Duodenal mucosa (tissue), 2 donors: ENCODE measurements around the gene TSPAN9.
A peak's percentile ranks its signal among the peaks of the same experiment; 100 is the strongest.

Experiments used
- H3K27ac ChIP-seq: one replicate; pipeline ENCODE4 v1.7.0; 2013; ENCODE audit warnings: low read depth, low read length
- H3K27me3 ChIP-seq, 2 donors: one replicate each; pipeline ENCODE4 v1.7.0; 2013; ENCODE audit warnings: low read length in 2 of 2, control low read depth in 1 of 2; ENCODE audit not compliant: insufficient read depth in 2 of 2, control insufficient read depth in 1 of 2
- H3K36me3 ChIP-seq, 2 donors: one replicate each; pipeline ENCODE4 v1.7.0; 2013; ENCODE audit warnings: low read length in 2 of 2, control low read depth in 1 of 2; ENCODE audit not compliant: insufficient read depth in 2 of 2, control insufficient read depth in 1 of 2
- H3K4me1 ChIP-seq, 2 donors: one replicate each; pipeline ENCODE4 v1.7.0; 2013; ENCODE audit warnings: low read length in 2 of 2, control low read depth in 1 of 2; ENCODE audit not compliant: insufficient read depth in 2 of 2, control insufficient read depth in 1 of 2
- H3K4me3 ChIP-seq, 2 donors: one replicate each; pipeline ENCODE4 v1.7.0; 2013; ENCODE audit warnings: low read length in 2 of 2, low read depth in 1 of 2
- H3K9ac ChIP-seq, 2 donors: one replicate each; pipeline ENCODE4 v1.7.0; 2013; ENCODE audit warnings: low read length in 2 of 2, low read depth in 1 of 2
- H3K9me3 ChIP-seq, 2 donors: one replicate each; pipeline ENCODE4 v1.7.0; 2013; ENCODE audit warnings: low read length in 2 of 2, control low read depth in 1 of 2; ENCODE audit not compliant: control insufficient read depth in 1 of 2

The TSPAN9 gene

DNA sequence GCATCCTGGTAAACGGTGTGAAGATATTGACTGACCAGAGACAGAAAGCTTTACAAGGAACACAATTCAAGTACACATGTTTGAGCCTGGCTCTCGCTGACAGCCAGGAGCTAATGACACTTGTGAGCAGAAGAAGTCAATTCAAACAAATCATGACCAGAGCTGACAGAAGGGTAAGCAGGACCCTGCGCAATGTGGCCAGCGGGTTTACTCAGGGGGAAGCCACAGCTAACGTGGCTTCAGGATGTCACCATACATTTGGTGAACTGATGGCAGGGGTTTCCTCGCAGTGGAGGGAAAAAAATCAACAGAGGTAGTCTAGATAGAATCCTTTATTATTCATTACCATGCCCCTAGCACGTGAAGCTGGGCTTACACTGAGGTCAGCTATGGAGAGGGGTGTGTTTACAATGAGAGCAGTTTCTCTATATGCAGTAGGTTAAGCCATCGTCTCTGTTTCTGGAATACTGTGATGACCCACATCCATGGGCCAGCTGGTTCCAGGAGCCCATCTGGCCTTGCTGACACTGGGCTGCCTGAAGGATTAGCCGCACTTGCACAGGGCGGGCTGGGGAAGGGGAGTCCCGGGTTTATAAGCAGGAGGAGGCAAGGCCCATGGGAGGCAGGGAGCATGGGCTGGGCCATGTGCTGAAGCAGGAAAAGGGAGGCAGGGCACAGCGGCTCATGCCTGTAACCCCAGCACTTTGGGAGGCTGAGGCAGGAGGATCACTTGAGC is 215.7 kb downstream of the TSPAN9 start:
- Histone ChIP-seq H3K9me3 (no peaks in the 10 kb centered on the region), H3K27ac (no peak overlapping the region)

DNA sequence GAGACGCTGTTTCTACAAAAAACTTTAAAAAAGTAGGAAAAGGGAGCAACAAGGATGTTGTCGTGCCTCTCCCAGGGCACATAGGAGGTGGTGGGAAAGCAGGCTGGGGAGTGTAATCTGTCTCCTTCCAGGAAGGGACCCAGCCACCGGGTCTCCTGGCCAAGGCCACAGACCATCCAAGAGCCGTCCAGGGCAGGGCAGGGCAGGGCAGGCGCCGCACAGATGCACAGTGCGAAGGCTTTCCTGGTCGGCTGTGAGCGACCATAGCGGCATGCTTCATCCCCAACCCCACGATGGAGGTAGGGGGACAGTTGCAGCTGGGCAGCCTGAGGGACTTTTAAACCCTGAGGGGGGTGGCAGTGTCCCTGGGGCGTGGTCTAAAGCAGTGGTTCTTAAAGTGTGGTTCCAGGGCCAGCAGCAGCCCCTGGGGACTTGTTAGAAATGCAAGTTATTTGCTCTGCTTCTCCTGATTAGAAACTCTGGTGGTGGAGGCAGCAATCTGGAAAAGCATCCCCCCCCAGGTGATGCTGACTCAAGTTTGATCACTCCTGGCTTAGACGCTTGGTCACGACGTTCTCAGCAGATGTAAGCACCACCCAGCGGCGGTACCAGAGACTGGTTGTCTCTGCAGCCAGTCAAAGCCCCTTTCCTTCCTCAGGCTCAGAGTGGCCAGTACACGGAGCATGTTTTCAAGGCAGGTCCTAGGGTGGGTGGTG is 216.4 kb downstream of the TSPAN9 start:
- Histone ChIP-seq H3K4me1 (no peaks in the 10 kb centered on the region), H3K36me3 (no peaks in the 10 kb centered on the region), H3K27ac (no peak overlapping the region), H3K9ac (no peak overlapping the region), H3K9me3 (no peaks in the 10 kb centered on the region), H3K27me3 (no peaks in the 10 kb centered on the region), H3K4me3 (no peak overlapping the region)

More for the DNA sequence above, 215.7 kb downstream of the TSPAN9 start:
- Histone ChIP-seq H3K4me3 (no peak overlapping the region), H3K27me3 (no peaks in the 10 kb centered on the region), H3K36me3 (no peaks in the 10 kb centered on the region), H3K9ac (no peak overlapping the region), H3K4me1 (no peaks in the 10 kb centered on the region)

DNA sequence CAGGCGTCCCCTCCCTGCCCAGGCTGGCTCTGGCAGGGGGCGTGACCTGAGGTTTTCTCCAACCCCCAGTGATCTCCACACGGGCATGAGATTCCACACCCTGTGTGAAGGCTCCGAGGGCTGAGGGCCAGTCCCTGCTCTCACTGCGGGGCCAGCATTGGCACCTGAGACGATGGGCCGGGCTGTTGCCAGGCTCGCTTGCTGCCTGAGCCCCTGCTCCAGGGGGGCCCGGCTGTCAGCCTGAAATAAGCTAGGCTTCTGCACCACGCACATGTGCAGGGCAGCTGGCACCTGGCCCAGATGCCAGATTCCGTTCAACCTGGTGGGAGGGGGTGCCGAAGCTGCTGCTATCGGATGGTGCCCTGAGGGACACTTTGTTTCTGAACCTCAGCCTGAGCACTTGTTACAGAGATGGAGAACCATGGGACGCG is 217.3 kb downstream of the TSPAN9 start:
- Histone ChIP-seq H3K27me3 (no peaks in the 10 kb centered on the region), H3K4me1 (no peaks in the 10 kb centered on the region), H3K9me3 (no peaks in the 10 kb centered on the region), H3K27ac (no peak overlapping the region), H3K36me3 (no peaks in the 10 kb centered on the region), H3K4me3 (no peak overlapping the region), H3K9ac (no peak overlapping the region)

DNA sequence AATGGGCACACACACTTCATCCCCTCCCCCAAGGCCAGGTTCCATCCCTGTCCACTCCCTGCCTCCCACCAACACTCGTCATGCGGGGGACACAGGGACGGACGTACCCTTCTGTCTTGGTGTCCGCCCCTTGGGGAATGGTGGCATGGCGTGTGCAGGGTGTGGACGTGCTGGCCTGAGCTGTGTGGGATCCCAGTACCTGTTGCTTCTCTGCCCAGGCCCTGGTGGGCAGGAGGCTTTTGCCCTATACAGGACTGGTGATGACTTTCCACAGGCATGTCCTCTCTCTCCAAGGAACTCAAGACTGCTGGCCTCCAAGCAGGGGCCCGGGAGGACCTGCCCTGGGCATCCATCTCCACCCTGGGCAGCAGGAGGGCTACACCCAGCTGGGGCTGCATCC is 218.0 kb downstream of the TSPAN9 start:
- H3K27me3 ChIP-seq = no peaks in the 10 kb centered on the region
- no peak overlapping the region for H3K4me3 ChIP-seq
- no peaks in the 10 kb centered on the region for H3K9me3 ChIP-seq
- no peak overlapping the region for H3K27ac ChIP-seq
- no peaks in the 10 kb centered on the region for H3K36me3 ChIP-seq
- H3K9ac ChIP-seq = no peak overlapping the region
- peaks cover 0 to 6% of the 10 kb centered on the region in 2 donors for H3K4me1 ChIP-seq

DNA sequence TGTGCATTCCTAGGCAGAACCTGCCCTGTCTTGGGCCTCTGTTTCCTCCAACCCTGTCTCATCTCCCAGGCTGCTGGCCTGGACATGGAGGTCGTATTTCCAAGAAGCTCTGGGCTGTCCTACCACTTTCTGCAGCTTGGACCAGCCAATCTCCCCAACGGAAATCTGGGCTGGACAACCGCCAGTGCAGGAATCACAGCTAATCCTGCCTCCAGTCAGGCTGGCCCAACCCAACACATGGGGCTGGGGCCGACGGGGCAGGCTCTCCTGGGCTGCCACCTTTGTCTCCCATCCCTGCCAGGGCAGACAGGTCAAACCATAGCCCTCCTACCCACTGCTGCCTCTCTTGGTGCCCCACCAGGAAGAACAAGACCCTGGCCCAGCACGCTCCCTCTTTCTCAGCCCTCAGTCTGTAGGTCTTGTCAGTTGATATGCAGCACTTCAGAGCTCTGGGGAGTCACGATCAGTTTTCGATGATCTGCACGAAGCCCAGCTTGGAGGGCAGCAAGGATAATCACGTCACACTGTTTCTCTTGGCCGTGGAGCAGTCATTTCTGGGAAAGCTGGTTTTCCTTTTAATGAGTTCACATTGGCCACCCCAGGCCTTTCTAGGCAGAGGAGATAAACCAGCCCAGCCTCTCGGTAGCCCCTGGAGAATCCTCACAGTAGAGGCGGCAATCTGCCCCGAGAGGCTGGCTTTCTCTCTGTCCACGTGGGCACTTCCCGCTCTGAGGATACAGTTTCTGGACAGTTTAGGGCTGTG is 218.6 kb downstream of the TSPAN9 start:
- Histone ChIP-seq H3K27ac (no peak overlapping the region), H3K4me3 (no peak overlapping the region), H3K27me3 (no peaks in the 10 kb centered on the region), H3K36me3 (no peaks in the 10 kb centered on the region), H3K4me1 (peaks cover 0 to 12% of the 10 kb centered on the region in 2 donors), H3K9me3 (no peaks in the 10 kb centered on the region), H3K9ac (no peak overlapping the region)

DNA sequence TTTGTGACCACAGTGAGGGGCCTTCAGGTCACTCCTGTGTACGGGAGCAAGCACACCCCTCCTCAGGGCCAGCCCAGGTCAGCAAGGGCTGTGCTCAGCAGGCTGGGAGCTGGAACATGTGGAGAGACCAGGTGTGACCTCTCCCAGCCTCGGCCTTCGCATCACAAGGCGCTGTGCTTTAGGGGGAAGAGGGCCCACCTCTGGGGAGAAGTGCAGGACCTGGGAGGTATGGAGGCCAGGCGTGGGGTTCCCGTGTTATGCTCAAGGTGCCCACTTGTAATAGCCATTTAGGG is 219.2 kb downstream of the TSPAN9 start:
- Histone ChIP-seq H3K9me3 (no peaks in the 10 kb centered on the region), H3K36me3 (no peaks in the 10 kb centered on the region), H3K9ac (no peak overlapping the region), H3K4me1 (peaks cover 0 to 13% of the 10 kb centered on the region in 2 donors), H3K27ac (no peak overlapping the region), H3K4me3 (no peak overlapping the region), H3K27me3 (no peaks in the 10 kb centered on the region)

DNA sequence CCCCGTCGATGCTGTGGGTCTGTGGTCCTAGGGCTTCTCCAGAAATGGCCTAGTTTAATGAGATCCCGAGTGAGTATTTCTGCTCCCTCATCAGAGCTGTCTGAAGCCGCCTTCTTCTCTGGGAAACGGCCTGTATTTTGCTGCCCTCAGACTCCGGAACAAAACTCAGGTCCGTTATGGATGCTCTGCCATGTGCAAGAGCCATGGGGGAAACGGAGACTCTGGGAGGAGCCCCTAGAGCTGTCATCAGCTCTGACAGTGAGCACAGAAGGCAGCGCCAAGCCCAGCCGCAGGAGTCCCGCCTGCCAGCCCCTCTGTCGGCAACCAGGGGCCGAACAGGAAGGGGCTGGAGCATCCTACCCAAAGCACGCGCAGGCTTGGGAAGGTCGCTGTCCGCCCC is 221.4 kb downstream of the TSPAN9 start:
- Histone ChIP-seq H3K27ac (no peak overlapping the region), H3K36me3 (no peaks in the 10 kb centered on the region), H3K9ac (no peak overlapping the region), H3K4me1 (peaks cover 0 to 13% of the 10 kb centered on the region in 2 donors), H3K9me3 (no peaks in the 10 kb centered on the region), H3K4me3 (no peak overlapping the region), H3K27me3 (no peaks in the 10 kb centered on the region)

DNA sequence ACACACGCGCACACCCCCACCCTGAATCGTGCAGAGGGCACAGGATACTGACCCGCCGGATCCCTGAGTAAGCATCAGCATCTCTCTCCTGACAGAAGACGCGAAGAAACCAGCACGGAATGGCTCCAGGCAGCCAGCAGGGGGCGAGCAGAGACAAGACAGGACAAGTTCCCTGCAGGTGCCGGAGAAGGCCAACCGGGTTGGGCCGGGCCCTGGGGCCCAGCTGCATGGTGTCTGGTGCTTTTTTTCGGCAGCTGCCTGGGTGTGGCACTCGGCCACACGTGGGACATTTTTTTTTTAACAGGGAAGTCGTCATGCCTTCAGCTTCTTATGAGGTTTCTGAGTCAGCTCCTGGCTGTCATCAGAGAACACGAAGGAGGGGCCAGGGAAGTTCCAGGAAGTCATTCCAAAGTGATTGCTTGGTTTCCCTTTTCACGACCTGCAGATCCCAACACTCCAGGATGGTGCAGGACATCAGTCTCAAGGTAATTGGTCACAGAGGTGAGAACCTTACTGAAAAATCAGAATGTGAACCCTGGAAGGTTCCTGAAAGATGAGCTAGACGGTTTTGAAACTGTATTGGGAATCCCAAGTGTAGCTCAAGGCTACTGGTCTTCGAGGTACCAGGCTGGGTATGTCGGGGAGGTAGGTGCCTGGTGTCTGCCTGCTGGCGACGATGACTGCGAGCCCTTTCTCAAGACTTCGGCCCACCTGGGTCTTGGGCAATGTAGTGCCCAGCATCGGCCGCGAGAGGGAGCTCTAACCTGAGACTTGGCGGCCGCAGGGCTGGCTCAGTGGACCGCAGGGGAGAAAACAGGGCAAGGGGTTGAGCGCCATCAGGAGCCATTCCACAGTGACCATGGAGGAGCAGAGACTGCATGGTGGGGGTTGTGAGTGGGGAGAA is 223.0 kb downstream of the TSPAN9 start:
- peaks cover 0 to 13% of the 10 kb centered on the region in 2 donors for H3K4me1 ChIP-seq
- no peaks in the 10 kb centered on the region for H3K36me3 ChIP-seq
- no peaks in the 10 kb centered on the region for H3K27me3 ChIP-seq
- H3K9me3 ChIP-seq = no peaks in the 10 kb centered on the region
- peak overlapping the region; percentile 35 to 60 for H3K9ac ChIP-seq
- peak overlapping the region; percentile 55 to 67 for H3K4me3 ChIP-seq
- H3K27ac ChIP-seq = no peak overlapping the region

DNA sequence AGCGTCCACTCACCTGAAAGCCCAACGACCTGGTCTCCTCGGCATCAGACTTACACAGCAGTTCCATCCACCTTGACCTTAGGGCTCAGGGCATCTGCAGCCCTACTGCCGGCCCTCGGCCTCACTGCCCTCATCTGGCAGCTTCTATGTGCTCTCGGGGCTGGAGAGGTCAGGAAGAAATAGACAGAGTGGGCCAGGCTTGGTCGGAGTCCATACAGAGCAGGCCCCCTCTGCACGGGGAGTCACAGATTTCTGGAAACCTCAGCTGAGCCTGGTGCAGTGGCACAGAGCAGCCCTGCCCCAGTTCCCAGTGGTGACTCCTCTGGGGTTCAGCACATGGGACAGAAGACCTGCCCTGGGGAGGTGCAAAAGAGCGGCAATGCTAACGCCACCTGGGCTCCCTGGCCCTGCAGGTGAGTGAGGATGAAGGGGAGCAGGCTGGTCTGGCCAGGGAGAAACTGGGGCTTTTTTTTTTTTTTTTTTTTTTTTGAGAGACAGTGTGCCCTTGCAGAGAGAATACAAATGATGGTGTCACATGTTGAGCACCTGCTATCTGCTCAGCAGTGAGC is 223.7 kb downstream of the TSPAN9 start:
- H3K4me3 ChIP-seq = no peak overlapping the region
- peaks cover 0 to 13% of the 10 kb centered on the region in 2 donors for H3K4me1 ChIP-seq
- H3K27ac ChIP-seq = no peak overlapping the region
- H3K27me3 ChIP-seq = no peaks in the 10 kb centered on the region
- H3K9ac ChIP-seq = peak overlapping the region; percentile 35 to 60
- H3K9me3 ChIP-seq = no peaks in the 10 kb centered on the region
- H3K36me3 ChIP-seq = no peaks in the 10 kb centered on the region
